ENCODE data around the gene GIT1. TPM values are rescaled to one million over a fixed set of nuclear protein-coding genes. Genes with fewer than 3 reads are reported as not detected.
A peak's percentile ranks its signal among the peaks of the same experiment; 100 is the strongest.

The GIT1 gene
- total and polyA plus RNA-seq, 2 donors (not counting 3 experiments of a cell fraction or from before 2014, with no cell fraction given): 75.5 to 92.5 TPM

DNA sequence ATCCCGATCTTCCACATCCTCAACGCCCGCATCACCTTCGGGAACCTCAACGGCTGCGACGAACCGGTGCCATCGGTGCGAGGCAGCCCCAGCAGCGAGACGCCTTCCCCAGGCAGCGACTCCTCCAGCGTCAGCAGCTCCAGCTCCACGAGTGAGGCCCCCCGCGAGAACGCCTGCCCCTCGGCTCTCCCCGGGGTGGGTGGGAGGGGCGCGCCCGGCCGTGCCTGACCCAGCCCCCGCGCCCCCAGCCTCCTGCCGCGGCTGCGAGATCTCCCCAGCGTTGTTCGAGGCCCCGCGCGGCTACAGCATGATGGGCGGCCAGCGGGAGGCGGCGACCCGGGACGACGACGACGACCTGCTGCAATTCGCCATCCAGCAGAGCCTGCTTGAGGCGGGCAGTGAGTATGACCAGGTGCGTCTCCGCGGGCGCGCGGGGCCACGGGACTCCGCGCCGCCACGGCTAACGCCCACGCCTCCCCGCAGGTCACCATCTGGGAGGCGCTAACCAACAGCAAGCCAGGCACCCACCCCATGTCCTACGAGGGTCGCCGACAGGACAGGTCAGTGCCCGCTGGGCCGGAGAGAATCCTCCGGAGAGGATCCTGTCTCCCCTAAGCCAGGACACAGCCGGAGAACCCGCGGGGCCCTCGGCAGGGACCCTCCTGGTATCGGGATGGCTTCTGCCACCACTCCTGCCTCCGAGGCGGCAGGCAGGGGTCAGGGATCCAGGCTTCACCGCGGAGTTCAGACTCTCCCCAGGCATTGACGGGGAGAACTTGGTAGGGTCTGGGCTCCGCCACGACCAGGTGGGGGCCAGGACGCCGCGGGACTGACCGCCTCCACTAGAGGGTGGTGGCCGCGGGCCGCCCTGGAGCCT is 23.2 kb upstream of the GIT1 start:
- FAIRE-seq (no peak), DNase-seq (ENCODE audit: low read depth, low spot score) (no peak)
- Histone ChIP-seq H3K4me2 (ENCODE audit: insufficient read depth, low read length) (no peak overlapping the region), H3K36me3 (ENCODE audit: control insufficient read depth in 2 of 2, extremely low read depth in 1 of 2, insufficient read depth in 2 of 2, low read length in 2 of 2) (peaks cover 0 to 4% of the 10 kb centered on the region in 2 experiments), H3K9ac (replicated peaks; ENCODE audit: extremely low read depth, insufficient read depth, low read length) (no peak overlapping the region), H3K9me1 (replicated peaks; ENCODE audit: control insufficient read depth, extremely low read depth, insufficient read depth, low read length) (no peaks in the 10 kb centered on the region), H3K27me3 (ENCODE audit: control insufficient read depth in 2 of 2, insufficient read depth in 2 of 2, low read length in 2 of 2) (no peaks in the 10 kb centered on the region), H3K79me2 (ENCODE audit: control insufficient read depth, insufficient read depth, low read length) (no peaks in the 10 kb centered on the region), H4K20me1 (replicated peaks; ENCODE audit: control insufficient read depth, extremely low read depth, insufficient read depth, low read length) (no peaks in the 10 kb centered on the region), H3K4me3 (replicated peaks in 1 of 3; ENCODE audit: insufficient read depth in 1 of 3, low read depth in 1 of 3, low read length in 3 of 3) (no peak overlapping the region), H2AFZ (ENCODE audit: low read depth, low read length) (peak overlapping the region; percentile 74), H3K4me1 (ENCODE audit: control insufficient read depth, extremely low read depth, insufficient read depth, low read length) (peaks cover 27% of the 10 kb centered on the region), H3K27ac (ENCODE audit: insufficient read depth, low read depth, low read length) (no peak overlapping the region), H3K9me3 (replicated peaks; ENCODE audit: control insufficient read depth, insufficient read depth, low read length) (no peaks in the 10 kb centered on the region)
- no TSS peak for BruUV-seq (replicated peaks)
- TF ChIP-seq POLR2A (IDR thresholded peaks at IDR 0.05; ENCODE audit: low read depth, low read length): no peak
- TF ChIP-seq, protein P1, sequence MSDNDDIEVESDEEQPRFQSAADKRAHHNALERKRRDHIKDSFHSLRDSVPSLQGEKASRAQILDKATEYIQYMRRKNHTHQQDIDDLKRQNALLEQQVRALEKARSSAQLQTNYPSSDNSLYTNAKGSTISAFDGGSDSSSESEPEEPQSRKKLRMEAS (IDR thresholded peaks at IDR 0.05; ENCODE audit: insufficient read depth, insufficient read length): no peak
- TF ChIP-seq GATA2 (IDR thresholded peaks at IDR 0.05; ENCODE audit: insufficient read depth, insufficient read length, low read depth, low read length): no peak
- TF ChIP-seq JUN (IDR thresholded peaks at IDR 0.05; ENCODE audit: borderline replicate concordance, insufficient read depth, insufficient read length, low read depth): no peak
- no peak for TF ChIP-seq MYC (IDR thresholded peaks at IDR 0.05; ENCODE audit: low read depth, low read length)
- TF ChIP-seq EZH2 (IDR thresholded peaks at IDR 0.05; ENCODE audit: borderline replicate concordance, low read depth, low read length, severe bottlenecking): no peak
- no peak for TF ChIP-seq POLR2AphosphoS5 (IDR thresholded peaks at IDR 0.05; ENCODE audit: insufficient read depth, low read depth, low read length)
- intact Hi-C loops (cut with micrococcal nuclease): loop anchor here (1.0 kb wide), 2 partner anchors 21 to 32 kb away; no protein-coding TSS in a partner anchor
- dilution Hi-C loops (cut with MboI; ENCODE audit: extremely low pct_ligation_motif_present, low sequenced_read_pairs): no loop called here
- ChIA-PET CTCF (interaction anchor here (0.6 to 6.9 kb wide), 21 partner anchors 8 to 489 kb away, joined by 3 to 113 read pairs (median 6); partner anchors contain the start of genes ANKRD13B and SSH2), POLR2A (no interaction called here)
